Erythroblast (primary cell): ENCODE measurements around the gene OR6V1.
"Not testable (repeated sequence)": the region's sequence is repeated elsewhere in the genome, so short reads cannot be mapped to it uniquely, and the experiment has no call there.

Experiments
- GATA1 ChIP-seq: IDR thresholded peaks from 2 replicates; pipeline ENCODE4 v1.6.1; 2011; ENCODE audit warnings: low read depth, mild to moderate bottlenecking, control low read depth, low read length, moderate library complexity
- POLR2A ChIP-seq: IDR thresholded peaks from 2 replicates; pipeline ENCODE4 v1.6.1; 2011; ENCODE audit warnings: mild to moderate bottlenecking, low read length

DNA sequence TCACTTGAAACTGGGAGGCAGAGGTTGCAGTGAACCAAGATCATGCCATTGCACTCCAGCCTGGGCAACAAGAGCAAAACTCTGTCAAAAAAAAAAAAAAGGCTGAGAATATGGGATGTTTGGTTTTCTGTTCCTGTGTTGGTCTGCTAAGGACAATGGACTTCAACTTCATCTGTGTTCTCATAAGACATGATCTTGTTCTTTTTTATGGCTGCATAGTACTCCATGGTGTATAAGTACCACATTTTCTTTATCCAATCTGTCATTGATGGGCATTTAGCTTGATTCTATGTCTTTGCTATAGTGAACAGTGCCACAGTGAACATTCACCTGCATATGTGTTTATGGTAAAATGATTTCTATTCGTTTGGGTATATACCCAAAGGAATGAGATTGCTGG is 47.4 kb downstream of the OR6V1 start:
- TF ChIP-seq POLR2A, GATA1: not testable (repeated sequence)
